CD4-positive, CD25-positive, alpha-beta regulatory T cell (primary cell): ENCODE results near the gene CDK2. TPM values are rescaled to one million over a fixed set of nuclear protein-coding genes. Genes with fewer than 3 reads are reported as not detected.

ENCODE experiments used
- ATAC-seq, 2 donors: fragments of 150-1000 bp; cut with Tn5 transposase; one replicate each; pipeline ENCODE4 v1.10.0; 2021; ENCODE audit warnings: low read depth in 2 of 2, moderate number of reproducible peaks in 2 of 2, moderate library complexity in 1 of 2
- DNase-seq, 3 donors: peaks; one replicate each; pipeline versions ENCODE4 v3.0.0 to v3.0.0-alpha.2; 2012 to 2022; ENCODE audit warnings: mixed read lengths in 1 of 3
- H3K27ac ChIP-seq: one replicate; pipeline ENCODE4 v1.7.0; 2013; ENCODE audit warnings: mild to moderate bottlenecking, low read length; ENCODE audit not compliant: insufficient read depth, poor library complexity, severe bottlenecking
- H3K27me3 ChIP-seq: one replicate; pipeline ENCODE4 v1.7.0; 2013; ENCODE audit warnings: low read length; ENCODE audit not compliant: control insufficient read depth, insufficient read depth
- H3K36me3 ChIP-seq: one replicate; pipeline ENCODE4 v1.7.0; 2013; ENCODE audit warnings: mild to moderate bottlenecking, low read length, moderate library complexity; ENCODE audit not compliant: control insufficient read depth, insufficient read depth
- H3K4me1 ChIP-seq: 2 replicates; pipeline ENCODE4 v1.7.0; 2013; ENCODE audit warnings: mild to moderate bottlenecking, low read length; ENCODE audit not compliant: insufficient read depth, control insufficient read depth, poor library complexity, severe bottlenecking
- H3K4me3 ChIP-seq: one replicate; pipeline ENCODE4 v1.7.0; 2013; ENCODE audit warnings: low read depth, mild to moderate bottlenecking, low read length, moderate library complexity
- H3K9me3 ChIP-seq, 2 experiments: 1 replicate in 1 of 2; 2 replicates in 1 of 2; pipeline ENCODE4 v1.7.0; 2013; ENCODE audit warnings: low read length in 2 of 2, mild to moderate bottlenecking in 1 of 2, moderate library complexity in 1 of 2; ENCODE audit not compliant: control insufficient read depth in 2 of 2
- H3K27ac Mint-ChIP-seq, 3 donors: one replicate each; pipeline ENCODE4 v1.8.0; 2020 to 2022; ENCODE audit warnings: mild to moderate bottlenecking in 3 of 3, mixed read lengths in 3 of 3, moderate library complexity in 2 of 3
- H3K27me3 Mint-ChIP-seq: one replicate; pipeline ENCODE4 v1.8.0; 2022; ENCODE audit warnings: mild to moderate bottlenecking, mixed read lengths
- H3K36me3 Mint-ChIP-seq: one replicate; pipeline ENCODE4 v1.8.0; 2020; ENCODE audit warnings: mixed read lengths
- H3K4me1 Mint-ChIP-seq, 4 donors: one replicate each; pipeline ENCODE4 v1.8.0; 2020 to 2022; ENCODE audit warnings: mixed read lengths in 4 of 4, mild to moderate bottlenecking in 1 of 4
- H3K4me3 Mint-ChIP-seq, 4 donors: one replicate each; pipeline ENCODE4 v1.8.0; 2020 to 2022; ENCODE audit warnings: mild to moderate bottlenecking in 4 of 4, mixed read lengths in 4 of 4, moderate library complexity in 3 of 4
- H3K9me3 Mint-ChIP-seq, 7 donors: one replicate each; pipeline ENCODE4 v1.8.0; 2020 to 2022; ENCODE audit warnings: mixed read lengths in 7 of 7, mild to moderate bottlenecking in 3 of 7, moderate library complexity in 2 of 7
- polyA plus RNA-seq, 4 donors: library from polyadenylated mRNA; unstranded; fragments of 300-500 nt; fragmentation: Illumina TruSeq; gene quantifications; one replicate each; pipeline ENCODE4 v1.2.3, GENCODE V29; 2021
- total RNA-seq: library from RNA; stranded (reverse); gene quantifications from one replicate; pipeline ENCODE4 v1.2.3, GENCODE V29; 2022

CDK2 gene
- total and polyA plus RNA-seq, 5 donors from 2014 or later = 8.4 to 28.0 (median 10.7) TPM

- Mint-ChIP-seq H3K27ac (peak overlapping the region in 1 of 3 donors; percentile 26), H3K9me3 (no peaks in the 10 kb centered on the region), H3K4me3 (no peak overlapping the region), H3K36me3 (no peaks in the 10 kb centered on the region), H3K4me1 (peaks cover 0 to 42% (median 32%) of the 10 kb centered on the region in 4 donors), H3K27me3 (no peaks in the 10 kb centered on the region)
- Histone ChIP-seq H3K9me3 (no peaks in the 10 kb centered on the region), H3K4me3 (no peak overlapping the region), H3K4me1 (peaks cover 8% of the 10 kb centered on the region), H3K27me3 (no peaks in the 10 kb centered on the region), H3K27ac (no peak overlapping the region), H3K36me3 (no peaks in the 10 kb centered on the region)
- no peak for DNase-seq
- ATAC-seq = no peak
Observed at GRCh38 chr12:56004211-56004610, 37.6 kb downstream of the CDK2 start.

- Mint-ChIP-seq H3K36me3 (no peaks in the 10 kb centered on the region), H3K4me3 (peak overlapping the region; percentile 87 to 91 (median 88)), H3K27me3 (no peaks in the 10 kb centered on the region), H3K9me3 (no peaks in the 10 kb centered on the region), H3K4me1 (peaks cover 0 to 41% (median 28%) of the 10 kb centered on the region in 4 donors), H3K27ac (peak overlapping the region; percentile 92 to 96 (median 95))
- Histone ChIP-seq H3K27ac (peak overlapping the region; percentile 74), H3K4me3 (peak overlapping the region; percentile 70), H3K36me3 (no peaks in the 10 kb centered on the region), H3K27me3 (no peaks in the 10 kb centered on the region), H3K9me3 (no peaks in the 10 kb centered on the region), H3K4me1 (peaks cover 8% of the 10 kb centered on the region)
- ATAC-seq = peak; percentile 60 to 79
- DNase-seq = peak; percentile 62 to 67 (median 62)
Observed at GRCh38 chr12:56007564-56008559, 41.2 kb downstream of the CDK2 start.

- H3K27ac Mint-ChIP-seq = peak overlapping the region in 2 of 3 donors; percentile 3 to 35
- H3K4me3 Mint-ChIP-seq = peak overlapping the region; percentile 4 to 45 (median 20)
- peaks cover 0 to 39% (median 25%) of the 10 kb centered on the region in 4 donors for H3K4me1 Mint-ChIP-seq
- no peak overlapping the region for H3K27ac ChIP-seq
- no peaks in the 10 kb centered on the region for H3K9me3 Mint-ChIP-seq
- no peaks in the 10 kb centered on the region for H3K36me3 ChIP-seq
- H3K4me3 ChIP-seq = no peak overlapping the region
- H3K27me3 Mint-ChIP-seq = no peaks in the 10 kb centered on the region
- no peaks in the 10 kb centered on the region for H3K27me3 ChIP-seq
- peaks cover 7% of the 10 kb centered on the region for H3K36me3 Mint-ChIP-seq
- no peak for ATAC-seq
- H3K9me3 ChIP-seq = no peaks in the 10 kb centered on the region
- H3K4me1 ChIP-seq = peaks cover 8% of the 10 kb centered on the region
- DNase-seq = no peak
Observed at GRCh38 chr12:56010111-56010570, 43.5 kb downstream of the CDK2 start.

GRCh38 chr12:56011509-56012090 is 45.0 kb downstream of the CDK2 start:
- H3K27me3 Mint-ChIP-seq = no peaks in the 10 kb centered on the region
- H3K4me1 Mint-ChIP-seq = peaks cover 0 to 38% (median 17%) of the 10 kb centered on the region in 4 donors
- Histone ChIP-seq H3K9me3 (no peaks in the 10 kb centered on the region), H3K27me3 (no peaks in the 10 kb centered on the region), H3K4me1 (peaks cover 8% of the 10 kb centered on the region), H3K4me3 (no peak overlapping the region), H3K27ac (no peak overlapping the region), H3K36me3 (no peaks in the 10 kb centered on the region)
- H3K4me3 Mint-ChIP-seq = peak overlapping the region in 1 of 4 donors; percentile 38
- H3K9me3 Mint-ChIP-seq = no peaks in the 10 kb centered on the region
- no peak overlapping the region for H3K27ac Mint-ChIP-seq
- H3K36me3 Mint-ChIP-seq = peaks cover 7% of the 10 kb centered on the region
- DNase-seq (no peak), ATAC-seq (no peak)

GRCh38 chr12:56013482-56013881 is 46.9 kb downstream of the CDK2 start:
- H3K36me3 Mint-ChIP-seq = peaks cover 12% of the 10 kb centered on the region
- Histone ChIP-seq H3K27ac (no peak overlapping the region), H3K27me3 (no peaks in the 10 kb centered on the region), H3K9me3 (no peaks in the 10 kb centered on the region), H3K4me1 (no peaks in the 10 kb centered on the region), H3K4me3 (no peak overlapping the region), H3K36me3 (no peaks in the 10 kb centered on the region)
- H3K9me3 Mint-ChIP-seq = no peaks in the 10 kb centered on the region
- no peak overlapping the region for H3K4me3 Mint-ChIP-seq
- no peaks in the 10 kb centered on the region for H3K27me3 Mint-ChIP-seq
- DNase-seq (no peak), ATAC-seq (no peak)
- peak overlapping the region in 2 of 3 donors; percentile 51 to 97 for H3K27ac Mint-ChIP-seq
- H3K4me1 Mint-ChIP-seq = peaks cover 0 to 28% (median 13%) of the 10 kb centered on the region in 4 donors

GRCh38 chr12:56014205-56014604 is 47.6 kb downstream of the CDK2 start:
- Histone ChIP-seq H3K4me3 (no peak overlapping the region), H3K9me3 (no peaks in the 10 kb centered on the region), H3K4me1 (no peaks in the 10 kb centered on the region), H3K36me3 (no peaks in the 10 kb centered on the region), H3K27ac (no peak overlapping the region), H3K27me3 (no peaks in the 10 kb centered on the region)
- H3K4me3 Mint-ChIP-seq = peak overlapping the region in 2 of 4 donors; percentile 35 to 58
- H3K4me1 Mint-ChIP-seq = peaks cover 0 to 23% (median 10%) of the 10 kb centered on the region in 4 donors
- H3K36me3 Mint-ChIP-seq = peaks cover 13% of the 10 kb centered on the region
- peak overlapping the region; percentile 44 to 63 (median 59) for H3K27ac Mint-ChIP-seq
- H3K9me3 Mint-ChIP-seq = no peaks in the 10 kb centered on the region
- DNase-seq = no peak
- H3K27me3 Mint-ChIP-seq = no peaks in the 10 kb centered on the region
- ATAC-seq = no peak

- no peak for ATAC-seq
- H3K9me3 ChIP-seq = no peaks in the 10 kb centered on the region
Observed at GRCh38 chr12:56017181-56017580, 50.6 kb downstream of the CDK2 start.

More at GRCh38 chr12:56017181-56017580, 50.6 kb downstream of the CDK2 start:
- H3K4me3 ChIP-seq = no peak overlapping the region
- H3K36me3 Mint-ChIP-seq = peaks cover 13% of the 10 kb centered on the region
- peaks cover 24% of the 10 kb centered on the region for H3K4me1 ChIP-seq
- H3K27ac ChIP-seq = no peak overlapping the region
- no peak for DNase-seq
- no peaks in the 10 kb centered on the region for H3K9me3 Mint-ChIP-seq
- no peaks in the 10 kb centered on the region for H3K36me3 ChIP-seq
- H3K27me3 ChIP-seq = no peaks in the 10 kb centered on the region
- no peak overlapping the region for H3K4me3 Mint-ChIP-seq
- no peaks in the 10 kb centered on the region for H3K27me3 Mint-ChIP-seq
- H3K4me1 Mint-ChIP-seq = peaks cover 0 to 43% (median 18%) of the 10 kb centered on the region in 4 donors
- H3K27ac Mint-ChIP-seq = no peak overlapping the region
